AG08395 (cell line): Measurements from ENCODE around the gene STK10.

ENCODE experiments used
- DNase-seq: peaks from one replicate; pipeline ENCODE4 v3.0.0; 2012; ENCODE audit warnings: mixed read lengths, low spot score

Gene STK10

DNA sequence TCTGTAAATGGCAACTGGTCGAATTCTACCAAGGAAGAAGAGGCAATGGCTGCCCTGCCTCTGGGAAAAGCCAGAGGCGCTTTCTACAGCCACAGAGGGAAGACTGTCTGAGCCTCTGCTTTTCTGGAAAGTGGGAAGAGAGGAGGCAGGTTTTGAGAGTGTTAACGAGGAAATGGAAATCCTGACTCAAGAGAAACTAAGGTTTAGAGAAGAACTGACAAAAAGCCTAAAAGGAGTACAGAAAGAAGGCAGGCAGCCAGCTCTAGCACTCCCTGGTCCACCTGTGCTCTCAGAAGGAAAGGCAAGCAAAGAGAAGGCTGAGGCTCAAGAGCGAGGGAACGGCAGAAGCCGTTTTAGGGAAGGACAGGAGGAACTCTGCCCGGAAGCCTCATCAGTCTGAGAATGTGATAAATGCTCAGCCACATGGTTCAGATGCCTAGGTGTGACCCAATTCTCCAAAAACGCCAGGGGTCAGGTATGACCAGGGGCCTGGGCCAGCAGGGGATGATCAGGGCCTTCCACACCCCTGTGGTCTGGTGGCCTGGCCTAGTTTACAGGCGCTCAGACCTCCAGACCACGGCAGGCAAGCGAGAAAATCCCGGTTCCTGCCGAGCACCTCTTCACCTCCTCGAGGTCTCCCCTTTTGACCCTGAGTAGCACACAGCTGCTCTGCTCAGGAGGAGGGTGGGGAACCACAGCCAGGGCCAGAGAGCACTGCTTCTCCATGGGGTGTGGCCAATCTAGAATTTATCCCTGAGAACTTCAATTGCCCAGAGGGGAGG lies 101.6 kb downstream of the STK10 start:
- no peak for DNase-seq

DNA sequence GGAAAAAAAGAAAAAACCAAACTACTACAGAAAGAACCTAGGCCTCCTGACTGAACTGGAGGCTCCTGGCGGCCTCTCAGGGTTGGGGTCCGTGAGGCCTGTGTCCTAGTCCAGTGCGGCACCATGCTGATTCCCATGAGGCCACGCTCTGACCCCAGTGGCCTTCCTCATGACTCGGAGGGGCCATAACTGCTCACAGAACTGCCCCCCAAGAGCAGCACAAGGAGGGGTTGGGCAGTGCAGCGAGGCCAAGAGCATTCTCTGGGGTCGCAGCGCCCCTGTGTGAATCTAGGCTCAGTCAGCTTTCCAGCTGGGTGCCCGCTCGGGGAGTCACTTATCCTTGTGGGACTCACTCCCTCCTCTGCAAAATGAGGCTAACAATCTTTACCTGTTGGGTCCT lies 102.3 kb downstream of the STK10 start:
- no peak for DNase-seq

GRCh38 chr5:172082180-172082579 lies 105.8 kb downstream of the STK10 start:
- DNase-seq, result no peak

GRCh38 chr5:172079876-172080275 lies 108.1 kb downstream of the STK10 start:
- no peak for DNase-seq

DNA sequence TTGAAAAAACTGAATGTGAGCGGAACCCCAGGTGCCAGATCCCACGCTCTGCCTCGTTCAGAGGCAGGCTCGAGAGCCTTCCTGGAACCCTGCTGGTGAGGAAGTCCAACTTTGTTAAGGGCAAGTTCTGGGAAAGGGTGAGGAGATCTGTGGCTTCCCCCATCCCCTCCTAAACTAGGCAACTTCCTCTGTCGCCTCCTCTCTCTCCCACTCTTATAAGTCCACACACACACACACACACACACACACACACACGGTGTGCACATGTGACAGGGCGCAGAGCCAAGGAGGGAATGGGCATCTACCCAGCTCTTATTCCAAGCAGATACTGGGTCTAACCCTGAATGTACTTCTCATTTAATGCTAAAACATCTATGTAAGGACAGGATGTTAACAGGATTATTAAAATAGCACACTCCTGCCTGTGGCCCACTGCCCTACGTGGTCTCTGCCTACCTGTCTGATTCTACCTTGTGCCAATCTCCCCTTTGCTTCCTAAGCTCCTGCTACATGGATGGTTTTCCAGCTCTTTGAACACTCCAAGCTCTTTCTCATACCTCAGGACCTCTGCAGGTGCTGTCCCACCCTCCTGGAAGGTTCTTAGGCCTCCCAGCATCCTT lies 109.2 kb downstream of the STK10 start:
- no peak for DNase-seq

DNA sequence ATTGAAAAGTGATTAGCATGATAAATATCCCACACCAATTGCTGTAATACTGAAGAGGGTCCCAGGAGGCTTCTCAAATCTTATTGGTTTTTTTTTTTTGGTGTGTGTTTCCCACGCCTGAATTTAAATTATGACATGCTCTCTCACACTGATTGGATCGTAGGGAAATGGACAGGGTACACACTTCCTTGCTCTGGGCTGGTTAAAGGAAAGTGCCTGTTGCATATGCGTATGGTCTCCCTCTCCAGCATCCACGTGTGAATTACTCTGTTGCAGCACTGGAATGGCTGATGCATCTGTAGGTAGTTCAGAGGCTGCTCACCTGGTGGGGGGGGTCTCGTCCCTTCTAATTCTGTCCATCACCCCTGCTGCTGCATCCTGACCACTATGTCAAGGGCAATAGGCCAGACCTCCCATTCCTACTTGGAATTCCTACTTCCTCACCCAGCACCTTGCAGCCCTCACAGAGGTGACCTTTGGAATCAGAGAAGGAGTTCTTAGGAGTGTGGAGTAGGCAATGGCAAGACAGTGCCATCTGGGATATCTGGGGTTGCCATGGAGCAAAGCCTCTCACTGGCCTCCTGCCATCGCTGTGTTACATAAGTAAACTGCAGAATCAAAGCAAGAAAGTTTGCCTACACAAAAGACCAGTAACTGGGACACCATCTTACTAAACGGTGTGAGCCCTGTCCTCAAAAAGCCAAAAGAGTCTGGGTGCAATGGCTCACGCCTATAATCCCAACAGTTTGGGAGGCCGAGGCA lies 110.2 kb downstream of the STK10 start:
- peak; percentile 13 for DNase-seq

DNA sequence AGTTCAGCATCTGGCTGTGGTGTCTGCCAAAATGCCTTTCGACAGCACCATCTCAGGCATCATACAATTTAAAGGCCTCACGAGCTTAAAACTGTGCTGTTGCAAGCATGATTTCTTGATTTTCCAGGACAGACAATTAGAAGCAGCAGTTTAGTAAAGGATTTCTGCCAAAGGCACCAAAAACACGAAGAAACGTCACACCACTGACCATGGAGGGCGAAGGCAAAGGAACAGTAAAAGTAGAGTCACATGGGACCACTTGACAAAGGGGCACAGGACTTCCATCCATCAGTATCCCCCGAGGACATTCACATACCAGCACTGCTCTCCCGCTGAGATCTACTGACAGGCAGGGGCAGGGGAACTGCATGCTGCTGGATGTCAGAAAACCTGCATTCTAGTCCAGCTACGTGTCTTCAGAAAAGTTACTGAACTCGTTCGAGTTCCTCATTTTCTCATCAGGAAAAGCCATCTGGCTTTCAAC lies 111.2 kb downstream of the STK10 start:
- peak; percentile 66 for DNase-seq

DNA sequence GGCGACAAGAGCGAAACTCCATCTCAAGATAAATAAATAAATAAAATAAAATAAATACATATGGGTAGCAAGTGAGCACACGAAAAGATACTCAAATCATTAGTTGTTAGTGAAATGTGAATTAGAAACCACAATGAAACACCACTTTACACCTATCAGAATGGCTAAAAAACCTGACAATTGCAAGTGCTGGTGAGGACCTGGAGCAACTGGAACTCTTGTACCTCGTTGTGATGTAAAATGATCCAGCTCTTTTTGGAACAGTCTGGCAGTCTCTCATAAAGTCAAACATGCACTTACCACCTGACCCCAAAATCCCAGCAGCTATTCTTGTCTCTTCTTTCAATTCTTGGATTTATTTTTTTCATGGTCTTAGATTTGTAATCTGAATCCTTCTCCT lies 112.4 kb downstream of the STK10 start:
- no peak for DNase-seq

GRCh38 chr5:172074896-172075295 lies 113.1 kb downstream of the STK10 start:
- no peak for DNase-seq

- DNase-seq, result no peak
Measured at GRCh38 chr5:172071309-172071875, 116.6 kb downstream of the STK10 start.

- DNase-seq, result no peak
Measured at GRCh38 chr5:172065431-172066065, 122.5 kb downstream of the STK10 start.

DNA sequence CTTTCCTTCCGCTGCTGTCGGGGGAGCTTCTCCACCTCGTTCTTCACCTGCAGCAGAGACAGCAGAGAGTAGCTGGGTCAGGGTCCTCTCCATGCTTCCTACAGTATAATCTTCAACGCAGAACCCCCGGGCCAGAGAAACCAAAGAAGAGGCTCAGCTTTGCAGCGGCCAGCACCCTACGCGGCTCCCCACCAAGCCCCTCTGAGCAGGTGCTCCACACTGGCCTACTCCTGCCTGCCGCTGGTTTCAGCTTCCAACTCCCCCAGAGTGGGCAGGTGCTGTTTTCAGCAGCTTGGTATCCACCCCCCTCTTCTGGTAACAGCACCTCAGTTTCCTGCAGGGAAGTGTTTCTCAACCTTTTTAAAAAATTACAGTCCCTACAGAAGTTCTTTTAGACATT lies 123.3 kb downstream of the STK10 start:
- no peak for DNase-seq

DNA sequence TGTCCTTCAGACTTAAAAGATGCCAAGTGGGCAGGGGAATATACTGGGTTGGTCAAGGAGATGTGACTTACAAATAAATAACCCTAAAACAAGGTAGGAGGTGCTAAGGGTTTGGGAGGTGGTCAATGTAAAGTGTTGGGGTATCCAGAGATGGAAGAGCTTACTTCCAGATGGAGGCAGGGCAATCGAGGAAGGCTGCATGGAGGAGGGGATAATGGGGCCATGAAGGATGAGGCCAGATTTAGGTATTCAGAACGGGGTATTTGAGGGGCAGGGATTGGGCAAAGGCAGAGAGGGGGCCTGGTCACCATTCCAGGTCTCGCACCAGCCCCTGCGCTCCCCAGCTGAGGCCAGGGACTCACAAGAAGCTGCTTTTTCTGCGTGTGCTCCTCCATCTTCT lies 123.7 kb downstream of the STK10 start:
- DNase-seq, result no peak

DNA sequence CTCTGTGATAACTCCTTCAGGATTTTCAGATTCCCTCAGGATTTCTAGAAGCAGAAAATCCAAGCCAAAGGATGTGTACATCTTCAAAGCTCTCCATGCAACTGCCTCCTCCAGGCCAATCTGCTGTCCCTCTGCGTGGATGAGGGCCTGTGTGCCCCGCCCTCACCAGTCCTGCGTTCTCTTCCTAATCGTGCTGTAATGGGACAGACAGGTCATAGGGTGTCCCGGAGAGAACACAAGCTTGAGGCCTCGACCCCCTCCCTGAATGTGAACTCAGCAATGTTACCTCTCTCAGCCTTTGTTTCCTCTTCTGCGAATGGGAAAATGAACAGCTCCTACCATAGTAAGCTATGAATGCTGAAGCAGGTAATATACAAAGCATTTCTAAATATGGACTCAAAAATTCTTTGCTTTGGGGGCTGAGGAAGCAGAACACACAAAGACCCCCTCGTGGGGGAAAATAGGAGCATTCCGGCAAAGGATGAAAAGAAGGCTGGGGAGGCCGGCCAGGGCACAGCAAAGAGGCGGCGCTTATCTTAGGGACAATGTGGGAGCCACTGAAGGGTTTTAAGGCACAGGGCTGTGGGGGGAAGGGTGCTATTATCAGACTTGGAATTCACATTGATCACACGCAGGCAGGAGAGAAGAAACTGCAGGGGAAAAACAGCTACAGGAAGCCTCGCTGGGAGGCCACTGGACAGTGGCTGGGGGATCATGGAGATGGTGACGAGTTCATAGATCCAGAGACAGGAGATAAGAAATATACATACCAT lies 124.4 kb downstream of the STK10 start:
- DNase-seq, result no peak

GRCh38 chr5:172059661-172060100 lies 128.3 kb downstream of the STK10 start:
- DNase-seq, result no peak

- no peak for DNase-seq
Measured at GRCh38 chr5:172058088-172058487, 129.9 kb downstream of the STK10 start.

DNA sequence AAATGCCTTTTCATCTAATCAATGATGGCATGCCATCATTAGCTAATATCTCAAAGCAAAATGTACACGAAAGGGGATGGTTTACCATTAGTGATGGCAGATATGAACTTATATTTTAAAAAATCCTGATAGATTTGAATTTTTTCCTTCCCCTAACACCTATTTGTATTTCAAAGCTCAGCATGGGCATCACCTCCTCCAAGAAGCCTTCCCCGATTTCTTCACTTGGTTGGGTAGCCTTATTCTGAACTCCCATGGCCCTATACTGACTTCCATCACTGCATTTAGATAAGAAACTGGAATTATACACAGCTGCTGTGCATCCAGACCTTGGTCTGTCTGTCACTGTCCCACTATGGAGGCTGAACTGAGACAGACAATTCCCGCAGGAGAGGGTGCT lies 132.0 kb downstream of the STK10 start:
- no peak for DNase-seq

DNA sequence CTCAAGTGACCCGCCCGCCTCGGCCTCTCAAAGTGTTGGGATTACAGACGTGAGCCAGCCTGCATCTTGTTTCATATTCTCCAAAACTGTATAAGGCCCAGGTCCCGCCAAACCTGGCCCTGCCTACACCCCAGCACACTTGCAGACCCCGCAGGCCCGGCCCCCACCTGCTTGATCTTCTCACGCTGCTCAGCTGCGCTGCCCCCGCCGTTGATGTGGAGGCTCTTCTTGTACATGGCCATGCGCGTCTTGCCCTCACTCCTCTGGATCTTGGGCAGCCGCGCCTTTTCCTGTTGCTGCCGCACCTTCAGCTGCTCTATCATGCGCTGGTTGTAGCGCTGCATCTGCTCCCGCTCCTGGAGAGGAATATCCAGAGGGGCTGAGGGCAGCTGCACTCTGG lies 132.6 kb downstream of the STK10 start:
- no peak for DNase-seq

- no peak for DNase-seq
Measured at GRCh38 chr5:172054611-172055153, 133.3 kb downstream of the STK10 start.

GRCh38 chr5:172052450-172053236 lies 135.4 kb downstream of the STK10 start:
- DNase-seq, result peak; percentile 75
